GM21723 (cell line): Measurements from ENCODE around the gene BCR.
"Not testable (repeated sequence)": the region's sequence is repeated elsewhere in the genome, so short reads cannot be mapped to it uniquely, and the experiment has no call there.

ENCODE experiments used
- ATAC-seq: cut with Tn5 transposase; IDR thresholded peaks from one replicate; pipeline ENCODE4 v1.9.1; 2021; ENCODE audit warnings: mild to moderate bottlenecking, moderate library complexity; ENCODE audit not compliant: unreplicated experiment

Gene BCR

DNA sequence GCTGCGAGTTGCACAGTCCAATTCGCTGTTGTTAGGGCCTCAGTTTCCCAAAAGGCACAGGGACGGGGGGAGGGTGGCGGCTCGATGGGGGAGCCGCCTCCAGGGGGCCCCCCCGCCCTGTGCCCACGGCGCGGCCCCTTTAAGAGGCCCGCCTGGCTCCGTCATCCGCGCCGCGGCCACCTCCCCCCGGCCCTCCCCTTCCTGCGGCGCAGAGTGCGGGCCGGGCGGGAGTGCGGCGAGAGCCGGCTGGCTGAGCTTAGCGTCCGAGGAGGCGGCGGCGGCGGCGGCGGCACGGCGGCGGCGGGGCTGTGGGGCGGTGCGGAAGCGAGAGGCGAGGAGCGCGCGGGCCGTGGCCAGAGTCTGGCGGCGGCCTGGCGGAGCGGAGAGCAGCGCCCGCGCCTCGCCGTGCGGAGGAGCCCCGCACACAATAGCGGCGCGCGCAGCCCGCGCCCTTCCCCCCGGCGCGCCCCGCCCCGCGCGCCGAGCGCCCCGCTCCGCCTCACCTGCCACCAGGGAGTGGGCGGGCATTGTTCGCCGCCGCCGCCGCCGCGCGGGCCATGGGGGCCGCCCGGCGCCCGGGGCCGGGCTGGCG is at the start of gene BCR:
TSS of gene BCR (plus strand) at position 209 of the 592 bp plus-strand sequence. CDS start 452 bp downstream, outside the sequence.
- ATAC-seq = no peak

DNA sequence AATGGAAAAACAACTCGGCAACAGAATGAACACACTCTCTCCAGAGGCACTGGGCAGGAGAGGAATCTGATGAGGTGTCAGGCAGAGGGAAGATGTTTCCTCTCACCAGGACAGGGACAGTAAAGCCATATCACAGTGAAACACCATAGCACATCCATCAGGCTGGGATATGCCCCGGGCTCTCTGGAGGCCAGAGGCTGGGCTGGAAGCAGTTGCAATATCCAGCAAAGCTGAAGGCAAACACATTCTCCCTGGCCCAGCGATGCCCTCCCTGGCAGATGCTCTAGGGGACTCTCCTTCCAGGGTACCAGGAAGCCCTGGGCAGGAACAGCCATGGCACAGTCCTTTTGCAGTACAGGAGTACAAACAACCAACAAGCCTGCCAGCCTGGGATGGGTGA is 49.6 kb upstream of the BCR start:
- ATAC-seq = no peak

- no peak for ATAC-seq
Measured at GRCh38 chr22:23131931-23132330, 48.4 kb upstream of the BCR start.

GRCh38 chr22:23132376-23133091 is 47.8 kb upstream of the BCR start:
- ATAC-seq = no peak

- ATAC-seq = no peak
Measured at GRCh38 chr22:23133922-23134321, 46.4 kb upstream of the BCR start.

DNA sequence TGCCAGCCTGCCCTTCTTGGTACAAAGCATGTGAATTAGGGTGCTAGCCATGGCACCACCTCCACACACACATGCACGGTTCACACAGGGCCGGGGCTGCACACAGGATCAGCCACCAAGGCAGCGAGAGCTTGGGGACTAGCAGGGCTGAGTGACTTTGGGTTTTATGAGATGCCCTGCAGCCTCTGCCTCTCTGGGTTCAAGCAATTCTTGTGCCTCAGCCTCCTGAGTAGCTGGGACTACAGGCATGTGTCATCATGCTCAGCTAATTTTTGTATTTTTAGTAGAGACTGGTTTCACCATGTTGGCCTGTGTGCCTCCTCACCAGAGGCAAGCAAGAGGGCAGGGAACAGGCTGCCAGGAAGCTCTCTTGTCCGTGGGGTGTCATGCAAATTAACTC is 43.3 kb upstream of the BCR start:
- ATAC-seq = not testable (repeated sequence)

- no peak for ATAC-seq
Measured at GRCh38 chr22:23137468-23137867, 42.8 kb upstream of the BCR start.

- no peak for ATAC-seq
Measured at GRCh38 chr22:23137905-23138561, 42.3 kb upstream of the BCR start.

- ATAC-seq = no peak
Measured at GRCh38 chr22:23138584-23139435, 41.5 kb upstream of the BCR start.

DNA sequence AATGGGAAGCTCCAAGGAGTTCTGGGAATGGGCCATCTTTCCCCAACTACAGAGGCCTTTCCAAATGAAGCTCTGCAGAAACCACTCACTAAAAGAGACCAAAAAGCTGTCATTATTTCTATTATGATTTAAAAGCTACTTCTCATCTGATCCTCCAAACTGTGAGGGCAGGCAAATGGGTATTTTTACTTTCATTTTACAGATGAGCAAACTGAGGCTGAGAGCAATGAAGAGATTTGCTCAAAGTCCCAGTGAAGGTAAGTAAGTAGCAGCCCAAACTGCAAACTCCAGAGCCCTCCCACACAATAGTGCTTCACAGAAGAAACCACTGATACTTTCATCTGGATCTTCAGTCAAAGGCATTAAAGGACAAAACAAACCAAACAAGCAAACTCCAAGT is 39.9 kb upstream of the BCR start:
- ATAC-seq = no peak

DNA sequence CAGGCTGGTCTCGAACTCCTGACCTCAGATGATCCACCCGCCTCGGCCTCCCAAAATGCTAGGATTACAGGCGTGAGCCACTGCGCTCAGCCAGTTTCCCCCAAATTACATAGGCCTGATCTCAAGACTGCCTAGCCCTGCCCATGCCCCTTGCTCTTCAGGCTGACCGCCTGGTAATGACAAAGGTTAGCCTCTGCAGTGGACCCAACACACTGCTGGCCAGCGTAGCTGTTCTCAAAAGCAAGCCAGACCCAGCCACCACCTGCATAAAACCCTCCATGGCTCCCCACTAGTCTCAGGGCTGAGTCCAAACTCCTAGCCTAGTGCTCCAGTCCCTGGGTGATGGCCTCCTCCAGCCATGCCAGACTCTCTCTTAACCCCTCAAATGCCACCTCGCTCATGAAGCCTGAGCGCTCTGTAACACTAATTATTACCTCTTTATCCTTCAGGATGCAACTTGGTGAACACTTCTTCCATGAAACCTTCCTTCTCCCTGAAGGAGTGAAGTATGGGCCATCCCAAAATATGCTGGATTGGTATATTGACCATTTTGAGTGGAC is 37.7 kb upstream of the BCR start:
- ATAC-seq = no peak

DNA sequence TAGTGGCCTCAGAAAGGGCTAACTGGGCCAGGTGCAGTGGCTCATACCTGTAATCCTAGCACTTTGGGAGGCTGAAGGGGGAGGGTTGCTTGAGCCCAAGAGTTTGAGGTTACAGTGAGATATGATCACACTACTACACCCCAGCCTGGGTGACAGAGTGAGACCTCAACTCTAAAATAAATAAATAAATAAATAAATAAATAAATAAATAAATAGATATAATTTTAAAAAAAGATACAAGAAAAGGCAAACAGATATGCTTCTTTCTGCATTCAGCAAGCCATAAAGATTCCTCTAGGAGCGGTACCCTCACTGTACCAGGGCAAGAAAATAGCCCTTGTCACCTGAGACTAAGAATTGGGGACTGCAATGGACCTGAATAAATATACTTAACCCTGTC is 37.2 kb upstream of the BCR start:
- ATAC-seq = no peak

DNA sequence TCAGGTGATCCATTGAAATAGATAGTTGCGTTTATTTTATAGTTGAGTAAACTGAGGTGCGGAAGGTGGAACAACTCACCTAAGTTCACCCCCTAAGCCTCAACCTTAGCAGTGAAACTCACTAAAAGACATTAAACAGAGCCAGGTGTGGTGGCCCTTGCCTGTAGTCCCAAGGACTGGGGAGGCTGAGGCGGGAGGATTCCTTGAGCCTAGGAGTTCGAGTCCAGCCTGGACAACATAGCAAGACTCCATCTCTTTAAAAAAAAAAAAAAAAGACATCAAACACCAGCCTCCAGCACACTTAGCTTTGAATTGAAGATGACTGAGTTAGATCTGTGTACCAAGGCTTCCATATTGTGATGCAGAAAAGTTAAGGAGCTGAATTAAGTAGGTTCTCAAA is 35.9 kb upstream of the BCR start:
- no peak for ATAC-seq

DNA sequence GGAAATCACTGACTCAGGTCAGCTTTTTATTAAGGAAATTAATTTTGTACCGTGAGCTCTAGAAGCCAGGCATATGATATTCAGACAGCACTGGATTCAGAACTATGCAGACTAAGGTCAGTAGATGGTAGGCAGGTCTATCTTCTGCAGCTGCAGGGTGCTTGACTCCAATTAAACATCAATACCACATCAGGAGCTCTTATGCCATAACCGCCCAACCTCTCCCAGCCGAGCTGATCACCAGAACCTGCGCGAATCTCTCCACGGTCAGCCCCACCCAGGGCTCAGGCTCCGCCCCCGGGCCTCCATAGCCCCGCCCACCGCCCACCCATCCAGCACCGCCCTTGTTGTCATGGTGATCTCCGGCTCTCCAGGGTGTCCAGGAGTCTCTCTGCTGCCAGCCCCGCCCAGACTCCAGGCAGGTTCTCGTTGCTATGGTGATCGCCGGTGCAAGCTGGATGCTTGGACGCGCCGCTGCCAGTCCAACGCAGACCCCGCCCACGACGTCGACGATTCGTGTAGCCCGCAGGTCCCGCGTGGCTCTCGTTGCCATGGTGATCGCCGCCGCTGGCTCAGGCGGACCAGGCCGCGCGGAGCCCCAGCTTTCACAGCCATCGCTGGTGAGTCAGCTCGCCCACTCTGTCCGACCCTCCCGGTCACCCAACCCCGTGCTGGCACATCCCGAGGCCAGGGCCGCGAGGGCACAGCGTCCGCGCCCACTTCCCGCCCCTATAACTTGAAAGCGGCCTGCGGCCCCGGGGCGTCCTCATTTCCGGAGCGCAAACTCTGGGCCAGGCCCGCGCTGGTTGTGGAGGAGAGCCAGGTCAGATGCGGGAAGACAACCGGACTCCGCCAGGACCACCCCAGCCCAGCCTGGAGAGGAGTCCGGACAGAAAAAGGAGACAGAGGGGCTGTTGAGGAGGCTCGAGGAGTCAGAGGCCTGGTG is 35.1 kb upstream of the BCR start, which contains the start of gene RAB36:
TSS of gene RAB36 (plus strand) at position 546 of the 946 bp plus-strand sequence. CDS start 1,140 bp downstream, outside the sequence.
- no peak for ATAC-seq

GRCh38 chr22:23145878-23146470 is 34.3 kb upstream of the BCR start:
- no peak for ATAC-seq

DNA sequence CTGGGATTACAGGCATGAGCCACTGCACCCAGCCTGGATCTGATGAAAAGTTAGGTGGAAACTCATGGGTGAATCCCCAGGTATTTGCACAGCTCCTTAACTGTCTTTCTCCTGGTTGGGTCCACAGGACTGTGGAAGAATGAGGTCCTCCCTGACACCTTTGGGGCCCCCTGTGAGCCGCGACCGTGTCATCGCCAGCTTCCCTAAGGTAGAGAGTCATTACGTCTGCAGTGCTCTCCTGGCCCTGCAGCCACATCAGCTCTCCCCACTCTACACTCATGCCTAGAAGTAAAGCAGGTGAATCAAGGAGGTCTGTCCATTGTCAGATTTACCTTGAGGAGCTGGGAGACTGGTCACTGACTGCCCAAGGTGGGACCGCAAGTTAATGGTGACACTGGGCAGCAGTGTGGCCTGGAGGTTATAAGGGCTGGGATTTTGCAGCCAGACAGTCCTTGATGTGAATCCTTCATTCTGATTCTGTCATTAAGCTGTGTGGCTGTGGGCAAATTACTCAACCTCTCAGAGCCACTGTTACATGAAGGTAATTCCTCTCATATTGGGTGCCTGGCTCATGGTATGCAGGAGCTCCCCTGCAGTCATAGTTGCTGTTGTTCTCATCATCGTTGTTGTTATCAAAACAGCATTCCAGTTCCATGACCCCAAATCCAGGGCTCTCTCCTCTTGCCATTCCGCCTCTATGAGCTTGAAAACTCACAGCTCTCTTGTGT is 33.7 kb upstream of the BCR start:
- ATAC-seq = no peak

DNA sequence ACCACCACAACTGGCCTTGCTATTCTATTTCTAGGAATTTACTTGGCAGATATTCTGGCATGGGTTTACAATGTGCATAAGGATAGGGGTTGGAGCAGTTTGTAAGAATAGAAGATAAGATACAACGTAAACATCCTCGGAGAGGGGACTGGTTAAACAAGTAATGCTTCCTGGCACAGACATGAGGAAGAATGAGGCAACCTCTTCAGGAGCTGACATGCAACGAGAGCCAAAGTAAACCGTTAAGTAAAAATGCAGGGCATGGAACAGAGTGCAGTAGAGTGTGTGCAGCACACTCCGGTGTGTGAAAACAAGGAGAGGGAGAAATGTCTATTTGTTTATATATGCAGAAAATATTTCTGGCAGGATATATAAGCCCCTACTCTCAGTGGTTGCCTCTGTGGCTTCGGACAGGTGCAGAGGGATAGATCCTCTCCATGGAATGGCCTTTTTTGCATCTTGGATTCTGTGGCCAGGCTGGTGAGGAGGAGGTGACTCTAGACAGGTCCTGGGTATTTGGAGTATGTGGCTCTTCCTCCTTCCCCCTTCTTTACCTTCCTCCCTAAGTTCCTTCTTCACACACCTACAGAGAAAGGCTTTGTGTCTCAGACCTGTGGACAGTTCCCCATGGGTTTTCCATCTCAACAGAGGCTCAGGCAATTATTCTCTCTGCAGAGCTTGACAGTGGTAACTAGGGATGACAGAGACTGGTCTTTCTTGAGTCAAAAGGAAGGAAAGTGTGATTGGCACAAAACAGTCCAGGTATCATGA is 32.5 kb upstream of the BCR start:
- ATAC-seq = no peak

DNA sequence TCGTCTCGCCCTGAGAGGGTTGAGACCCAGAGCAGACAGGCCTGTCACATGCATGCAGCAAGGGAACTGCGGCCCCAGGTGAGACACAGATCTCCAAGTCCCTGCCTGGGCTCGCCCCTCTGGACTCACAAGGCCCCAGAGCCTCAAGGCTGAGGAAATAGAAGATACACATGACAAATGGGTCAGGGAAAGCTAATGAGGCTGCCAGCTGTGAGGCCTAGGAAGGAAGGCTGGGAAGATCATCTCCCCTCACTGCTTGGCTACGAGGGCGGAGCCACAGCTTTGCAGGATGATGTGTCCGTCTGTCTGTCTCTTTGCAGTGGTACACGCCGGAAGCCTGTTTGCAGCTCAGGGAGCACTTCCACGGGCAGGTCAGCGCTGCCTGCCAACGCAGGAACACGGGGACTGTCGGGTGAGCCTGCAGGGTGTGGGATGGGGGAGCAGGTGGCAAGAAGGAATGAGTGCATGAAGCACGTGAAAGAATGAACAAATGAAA is 30.5 kb upstream of the BCR start:
- no peak for ATAC-seq
